ENCODE measurements around the gene ZBTB42.

DNA sequence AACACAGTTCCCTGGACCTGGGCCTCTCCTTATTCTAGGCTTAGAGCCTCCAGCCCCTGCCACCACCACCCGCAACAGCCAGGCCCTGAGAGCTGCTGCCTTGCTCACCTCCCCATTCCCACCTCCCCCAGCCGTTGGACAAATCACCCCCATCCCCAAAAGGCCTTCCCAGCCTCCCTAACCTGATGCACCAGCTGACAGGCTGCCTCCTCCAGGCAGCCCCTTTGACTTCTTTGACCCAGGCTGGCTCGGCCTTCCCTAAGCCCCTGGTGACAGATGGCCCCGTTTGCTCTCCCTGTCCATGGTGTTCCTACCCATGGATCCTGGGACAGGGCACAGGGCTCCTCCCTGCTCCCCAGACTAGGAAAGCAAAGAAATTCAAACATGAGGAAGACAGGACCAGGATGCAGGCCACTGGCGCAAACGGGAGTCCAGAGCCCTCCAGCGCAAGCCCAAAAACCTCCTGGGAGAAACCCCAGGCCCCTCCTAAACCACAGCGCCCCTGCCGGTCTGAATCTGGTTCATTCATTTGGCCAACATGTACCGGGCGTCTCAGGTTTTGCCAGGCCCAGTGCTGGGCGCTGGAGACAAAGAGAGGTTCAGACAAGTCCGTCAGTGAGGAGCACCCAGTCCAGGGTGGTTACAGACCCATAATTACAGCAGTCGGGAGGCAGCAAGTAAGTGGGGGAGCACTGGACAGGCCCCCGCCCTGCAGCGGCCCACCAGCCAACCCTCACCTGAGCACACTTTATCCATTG is 7.8 kb upstream of the ZBTB42 start:
- TF ChIP-seq POLR2A (IDR thresholded peaks at IDR 0.05) = no peak
- TF ChIP-seq, protein P1, sequence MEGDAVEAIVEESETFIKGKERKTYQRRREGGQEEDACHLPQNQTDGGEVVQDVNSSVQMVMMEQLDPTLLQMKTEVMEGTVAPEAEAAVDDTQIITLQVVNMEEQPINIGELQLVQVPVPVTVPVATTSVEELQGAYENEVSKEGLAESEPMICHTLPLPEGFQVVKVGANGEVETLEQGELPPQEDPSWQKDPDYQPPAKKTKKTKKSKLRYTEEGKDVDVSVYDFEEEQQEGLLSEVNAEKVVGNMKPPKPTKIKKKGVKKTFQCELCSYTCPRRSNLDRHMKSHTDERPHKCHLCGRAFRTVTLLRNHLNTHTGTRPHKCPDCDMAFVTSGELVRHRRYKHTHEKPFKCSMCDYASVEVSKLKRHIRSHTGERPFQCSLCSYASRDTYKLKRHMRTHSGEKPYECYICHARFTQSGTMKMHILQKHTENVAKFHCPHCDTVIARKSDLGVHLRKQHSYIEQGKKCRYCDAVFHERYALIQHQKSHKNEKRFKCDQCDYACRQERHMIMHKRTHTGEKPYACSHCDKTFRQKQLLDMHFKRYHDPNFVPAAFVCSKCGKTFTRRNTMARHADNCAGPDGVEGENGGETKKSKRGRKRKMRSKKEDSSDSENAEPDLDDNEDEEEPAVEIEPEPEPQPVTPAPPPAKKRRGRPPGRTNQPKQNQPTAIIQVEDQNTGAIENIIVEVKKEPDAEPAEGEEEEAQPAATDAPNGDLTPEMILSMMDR (IDR thresholded peaks at IDR 0.05) = no peak
- TF ChIP-seq POLR2AphosphoS5 (IDR thresholded peaks at IDR 0.05) = no peak

Data from prostate gland (tissue), 2 donors.